Activated naive CD8-positive, alpha-beta T cell (primary cell): ENCODE results near the gene CPLX3.

ENCODE experiments used
- H3K27ac Mint-ChIP-seq: one replicate; pipeline ENCODE4 v1.8.0; 2021; ENCODE audit warnings: mixed read lengths
- H3K27me3 Mint-ChIP-seq: one replicate; pipeline ENCODE4 v1.8.0; 2021; ENCODE audit warnings: mixed read lengths
- H3K36me3 Mint-ChIP-seq: one replicate; pipeline ENCODE4 v1.8.0; 2021; ENCODE audit warnings: mixed read lengths
- H3K4me1 Mint-ChIP-seq: one replicate; pipeline ENCODE4 v1.8.0; 2021; ENCODE audit warnings: low read depth, mixed read lengths
- H3K4me3 Mint-ChIP-seq: one replicate; pipeline ENCODE4 v1.8.0; 2021; ENCODE audit warnings: mild to moderate bottlenecking, mixed read lengths
- H3K9me3 Mint-ChIP-seq: one replicate; pipeline ENCODE4 v1.8.0; 2021; ENCODE audit warnings: low read depth, mixed read lengths

Gene CPLX3

DNA sequence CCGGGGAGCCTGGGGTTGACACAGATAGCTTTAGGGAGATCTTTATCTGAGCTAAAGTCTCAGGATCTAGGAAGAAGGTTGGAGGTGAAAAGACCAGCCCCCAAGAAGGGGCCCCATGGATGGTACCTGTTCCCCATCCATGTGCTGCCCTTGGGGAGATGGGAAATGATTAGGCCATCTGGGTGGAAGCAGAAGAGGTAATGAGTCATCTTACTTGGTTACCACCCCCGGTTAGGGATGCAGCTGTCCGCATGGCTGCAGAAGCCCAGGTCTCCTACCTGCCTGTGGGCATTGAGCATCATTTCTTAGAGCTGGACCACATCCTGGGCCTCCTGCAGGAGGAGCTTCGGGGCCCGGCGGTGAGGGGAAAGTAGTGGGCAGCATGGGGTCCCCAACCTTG is 3.1 kb upstream of the CPLX3 start:
- Mint-ChIP-seq H3K9me3 (no peaks in the 10 kb centered on the region), H3K36me3 (no peaks in the 10 kb centered on the region), H3K4me3 (no peak overlapping the region), H3K27ac (no peak overlapping the region), H3K4me1 (peaks cover 3% of the 10 kb centered on the region), H3K27me3 (peaks cover 8% of the 10 kb centered on the region)

DNA sequence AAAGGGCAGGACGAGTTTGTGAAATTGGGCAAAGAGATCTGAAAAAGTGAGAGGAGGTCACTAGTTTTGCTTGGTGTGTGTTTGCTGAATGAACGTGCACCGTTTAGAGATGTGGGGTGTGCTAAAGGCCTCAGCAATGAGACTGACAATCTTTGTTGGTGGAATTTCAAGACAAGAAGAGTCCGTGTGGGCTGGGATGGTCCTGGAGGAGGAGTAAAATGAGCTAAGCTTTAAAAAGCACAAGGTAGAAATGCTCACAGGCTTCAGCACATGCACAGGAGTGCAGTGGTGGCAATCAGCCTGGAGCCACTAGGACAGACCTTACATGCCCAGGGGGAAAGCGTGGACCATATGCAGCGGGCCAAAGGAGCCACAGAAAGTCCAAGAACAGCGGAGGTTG is 1.5 kb upstream of the CPLX3 start:
- Mint-ChIP-seq H3K27me3 (peaks cover 10% of the 10 kb centered on the region), H3K4me1 (no peaks in the 10 kb centered on the region), H3K9me3 (no peaks in the 10 kb centered on the region), H3K27ac (no peak overlapping the region), H3K4me3 (no peak overlapping the region), H3K36me3 (no peaks in the 10 kb centered on the region)

DNA sequence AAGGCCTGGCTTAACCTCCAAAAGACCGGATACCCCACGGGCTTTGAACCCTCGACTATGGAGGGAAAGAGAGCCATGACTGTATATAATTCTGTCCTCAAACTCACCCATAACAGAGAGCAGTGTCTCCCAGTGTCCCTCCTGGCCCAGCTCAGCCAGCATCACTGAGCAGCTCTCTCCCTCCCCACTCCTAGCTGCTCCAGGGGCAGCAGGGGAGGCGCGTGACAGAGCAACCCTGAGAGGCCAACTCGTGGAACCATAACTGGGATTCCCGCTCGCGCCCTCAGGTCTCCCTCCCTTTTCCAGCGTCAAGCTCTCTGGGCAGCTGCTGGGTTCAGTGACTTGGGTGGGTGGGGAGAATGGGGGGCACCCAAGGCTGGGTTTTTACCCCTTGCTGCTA is 561 bp upstream of the CPLX3 start:
- H3K9me3 Mint-ChIP-seq: no peaks in the 10 kb centered on the region
- no peaks in the 10 kb centered on the region for H3K4me1 Mint-ChIP-seq
- no peak overlapping the region for H3K4me3 Mint-ChIP-seq
- peaks cover 10% of the 10 kb centered on the region for H3K27me3 Mint-ChIP-seq
- H3K27ac Mint-ChIP-seq: no peak overlapping the region
- H3K36me3 Mint-ChIP-seq: no peaks in the 10 kb centered on the region

- no peaks in the 10 kb centered on the region for H3K9me3 Mint-ChIP-seq
- H3K4me1 Mint-ChIP-seq: no peaks in the 10 kb centered on the region
- no peak overlapping the region for H3K4me3 Mint-ChIP-seq
- no peaks in the 10 kb centered on the region for H3K36me3 Mint-ChIP-seq
- no peak overlapping the region for H3K27ac Mint-ChIP-seq
- H3K27me3 Mint-ChIP-seq: peaks cover 10% of the 10 kb centered on the region
Observed at GRCh38 chr15:74826921-74827320, 494 bp downstream of the CPLX3 start.

- no peaks in the 10 kb centered on the region for H3K36me3 Mint-ChIP-seq
- H3K4me1 Mint-ChIP-seq: no peaks in the 10 kb centered on the region
- H3K9me3 Mint-ChIP-seq: no peaks in the 10 kb centered on the region
- no peak overlapping the region for H3K4me3 Mint-ChIP-seq
- H3K27ac Mint-ChIP-seq: no peak overlapping the region
- peaks cover 10% of the 10 kb centered on the region for H3K27me3 Mint-ChIP-seq
Observed at GRCh38 chr15:74827614-74828013, 1.2 kb downstream of the CPLX3 start.

DNA sequence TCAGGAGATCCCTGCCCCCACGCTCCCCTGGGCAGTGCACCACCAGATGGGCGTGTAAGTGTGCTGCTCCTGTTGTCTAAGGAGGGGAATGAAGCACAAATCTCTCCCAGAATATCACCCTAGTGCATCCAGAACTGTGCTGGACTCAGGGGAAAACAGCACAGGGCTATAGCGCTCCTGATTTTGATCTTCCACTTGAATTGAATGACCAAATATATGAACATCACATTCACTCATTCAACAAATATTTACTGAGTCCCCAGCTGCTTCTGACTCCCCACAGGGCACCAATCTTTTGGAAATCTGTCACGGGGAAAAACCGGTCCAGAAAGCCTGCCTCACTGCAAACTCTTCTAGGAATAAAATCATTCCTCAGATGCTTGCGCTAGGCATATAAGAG is 2.4 kb downstream of the CPLX3 start:
- no peaks in the 10 kb centered on the region for H3K9me3 Mint-ChIP-seq
- H3K4me3 Mint-ChIP-seq: no peak overlapping the region
- H3K27me3 Mint-ChIP-seq: peaks cover 10% of the 10 kb centered on the region
- no peaks in the 10 kb centered on the region for H3K36me3 Mint-ChIP-seq
- no peaks in the 10 kb centered on the region for H3K4me1 Mint-ChIP-seq
- no peak overlapping the region for H3K27ac Mint-ChIP-seq

- no peak overlapping the region for H3K4me3 Mint-ChIP-seq
Observed at GRCh38 chr15:74829486-74829885, 3.1 kb downstream of the CPLX3 start.

GRCh38 chr15:74829991-74830390 is 3.6 kb downstream of the CPLX3 start:
- Mint-ChIP-seq H3K36me3 (peaks cover under 1% of the 10 kb centered on the region), H3K9me3 (no peaks in the 10 kb centered on the region), H3K27me3 (peaks cover 10% of the 10 kb centered on the region), H3K4me3 (no peak overlapping the region), H3K27ac (no peak overlapping the region), H3K4me1 (peaks cover 1% of the 10 kb centered on the region)

More at GRCh38 chr15:74829486-74829885, 3.1 kb downstream of the CPLX3 start:
- Mint-ChIP-seq H3K36me3 (no peaks in the 10 kb centered on the region), H3K27me3 (peaks cover 10% of the 10 kb centered on the region), H3K9me3 (no peaks in the 10 kb centered on the region), H3K4me1 (no peaks in the 10 kb centered on the region), H3K27ac (no peak overlapping the region)

DNA sequence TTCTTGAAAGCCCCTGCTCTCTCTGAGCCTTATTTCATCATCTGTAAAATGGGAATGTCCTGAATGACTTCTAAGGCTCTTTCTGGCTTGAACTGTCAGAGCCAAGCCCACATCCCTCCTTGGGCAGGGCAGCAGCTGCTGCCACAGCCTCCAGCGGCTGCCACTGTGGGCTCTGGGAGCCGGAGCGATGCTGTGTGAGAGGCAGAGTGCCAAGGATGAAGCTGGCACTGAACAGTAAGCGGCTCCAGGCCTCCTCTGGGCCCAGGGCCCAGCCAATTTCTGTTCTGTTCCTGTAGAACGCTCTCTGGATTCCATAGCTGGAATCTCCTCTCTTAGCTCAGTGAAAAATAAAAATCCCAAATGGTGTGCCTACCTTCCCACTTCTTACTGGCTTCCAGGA is 4.4 kb downstream of the CPLX3 start:
- Mint-ChIP-seq H3K27me3 (peaks cover 10% of the 10 kb centered on the region), H3K9me3 (no peaks in the 10 kb centered on the region), H3K4me1 (peaks cover 4% of the 10 kb centered on the region), H3K4me3 (no peak overlapping the region), H3K36me3 (peaks cover 3% of the 10 kb centered on the region), H3K27ac (no peak overlapping the region)

DNA sequence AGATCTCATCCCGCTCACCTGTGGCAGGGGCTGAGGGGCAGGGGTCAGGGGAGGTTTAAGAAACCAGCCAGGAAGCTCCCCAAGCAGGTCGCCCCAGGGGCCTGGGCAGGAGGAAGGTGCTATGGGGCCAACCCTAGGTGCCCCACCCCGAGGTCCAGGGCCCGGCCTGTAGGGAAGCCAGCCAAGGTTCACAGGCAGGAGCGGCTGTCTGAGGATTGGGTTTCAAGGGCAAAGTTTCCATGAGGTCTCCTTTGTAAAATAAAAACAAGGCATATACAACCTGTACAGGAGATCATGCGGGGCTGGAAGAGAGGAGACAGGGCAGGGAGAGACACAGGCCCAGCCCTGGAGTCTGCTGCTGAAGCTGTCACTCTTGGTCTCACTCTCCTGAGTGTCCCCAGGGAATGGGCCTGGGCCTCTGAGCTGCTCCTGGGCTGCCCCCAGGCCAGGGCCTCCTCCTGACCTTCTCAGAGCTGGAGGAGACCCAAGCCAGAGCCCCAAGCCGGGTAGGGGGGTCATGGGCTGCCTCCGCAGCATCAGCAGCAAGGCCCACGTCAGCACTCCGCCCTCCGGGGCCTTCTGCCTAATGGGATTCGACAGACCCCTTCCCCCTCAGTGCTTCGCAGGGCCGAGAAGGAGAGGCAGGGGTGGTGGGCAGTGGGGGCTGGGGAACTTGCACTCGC is 5.5 kb downstream of the CPLX3 start:
- H3K36me3 Mint-ChIP-seq: peaks cover 3% of the 10 kb centered on the region
- H3K27ac Mint-ChIP-seq: no peak overlapping the region
- H3K4me1 Mint-ChIP-seq: peaks cover 4% of the 10 kb centered on the region
- peaks cover 10% of the 10 kb centered on the region for H3K27me3 Mint-ChIP-seq
- no peaks in the 10 kb centered on the region for H3K9me3 Mint-ChIP-seq
- no peak overlapping the region for H3K4me3 Mint-ChIP-seq

GRCh38 chr15:74832826-74833225 is 6.4 kb downstream of the CPLX3 start:
- Mint-ChIP-seq H3K4me3 (no peak overlapping the region), H3K9me3 (no peaks in the 10 kb centered on the region), H3K27ac (no peak overlapping the region)

GRCh38 chr15:74833376-74834107 is 7.1 kb downstream of the CPLX3 start:
- no peaks in the 10 kb centered on the region for H3K9me3 Mint-ChIP-seq
- H3K27ac Mint-ChIP-seq: no peak overlapping the region
- H3K4me1 Mint-ChIP-seq: peaks cover 4% of the 10 kb centered on the region
- H3K36me3 Mint-ChIP-seq: peaks cover 3% of the 10 kb centered on the region
- H3K4me3 Mint-ChIP-seq: no peak overlapping the region
- H3K27me3 Mint-ChIP-seq: peaks cover 3% of the 10 kb centered on the region

More at GRCh38 chr15:74832826-74833225, 6.4 kb downstream of the CPLX3 start:
- H3K27me3 Mint-ChIP-seq: peaks cover 6% of the 10 kb centered on the region
- peaks cover 3% of the 10 kb centered on the region for H3K36me3 Mint-ChIP-seq
- H3K4me1 Mint-ChIP-seq: peaks cover 4% of the 10 kb centered on the region

GRCh38 chr15:74835312-74835823 is 8.9 kb downstream of the CPLX3 start:
- Mint-ChIP-seq H3K27ac (no peak overlapping the region), H3K27me3 (no peaks in the 10 kb centered on the region)

DNA sequence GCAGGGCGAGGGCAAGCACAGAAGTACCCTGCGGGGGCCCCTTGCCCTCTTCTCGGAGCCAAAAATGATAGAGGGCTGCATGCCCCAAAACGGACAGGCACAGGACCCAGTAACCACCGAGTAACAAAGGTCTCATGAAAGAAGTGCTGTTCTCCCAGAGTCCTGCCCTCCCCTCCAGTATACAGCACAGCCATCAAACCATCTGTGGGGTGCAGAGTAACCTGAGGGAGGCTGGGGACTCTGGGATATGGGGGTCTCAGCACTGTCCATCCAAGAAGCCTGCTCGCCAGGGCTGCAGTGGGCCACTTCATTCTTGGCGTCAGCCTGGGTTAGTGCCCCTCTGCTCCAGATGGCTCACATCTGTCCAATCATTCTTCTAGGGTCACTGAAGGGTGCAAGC is 10.4 kb downstream of the CPLX3 start:
- Mint-ChIP-seq H3K4me1 (peaks cover 14% of the 10 kb centered on the region), H3K27ac (no peak overlapping the region), H3K27me3 (no peaks in the 10 kb centered on the region), H3K9me3 (no peaks in the 10 kb centered on the region), H3K4me3 (no peak overlapping the region), H3K36me3 (peaks cover 3% of the 10 kb centered on the region)

More at GRCh38 chr15:74835312-74835823, 8.9 kb downstream of the CPLX3 start:
- H3K4me1 Mint-ChIP-seq: peaks cover 4% of the 10 kb centered on the region
- H3K36me3 Mint-ChIP-seq: peaks cover 3% of the 10 kb centered on the region
- no peak overlapping the region for H3K4me3 Mint-ChIP-seq
- no peaks in the 10 kb centered on the region for H3K9me3 Mint-ChIP-seq

DNA sequence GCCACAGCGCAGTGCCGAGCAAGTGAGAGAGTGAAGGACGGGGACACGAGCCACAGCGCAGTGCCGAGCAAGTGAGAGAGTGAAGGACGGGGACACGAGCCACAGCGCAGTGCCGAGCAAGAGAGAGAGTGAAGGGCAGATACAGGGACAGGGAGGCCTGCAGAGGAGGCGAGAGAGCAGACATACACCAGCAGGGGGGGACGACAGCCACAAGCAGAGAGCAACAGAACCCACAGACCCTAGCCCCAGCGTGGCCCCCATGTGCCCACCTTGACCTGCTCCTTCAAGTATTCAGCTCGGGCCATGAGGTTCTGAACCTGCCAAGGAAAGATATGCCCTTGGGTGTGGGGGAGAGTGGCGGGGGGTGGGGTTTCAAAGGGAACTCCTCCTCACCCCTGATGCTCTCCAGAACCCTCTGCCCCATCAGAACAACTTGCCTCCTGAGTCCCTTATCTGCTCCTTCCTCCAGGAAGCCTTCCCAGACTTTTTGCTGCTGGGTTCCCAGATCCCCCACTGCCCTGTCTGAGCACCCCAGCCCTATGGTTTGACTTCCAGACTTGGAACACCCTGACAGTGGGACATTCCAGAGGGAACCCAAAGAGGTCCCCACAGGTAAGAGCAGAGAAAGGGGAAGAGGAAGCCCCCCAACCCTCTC is 11.2 kb downstream of the CPLX3 start:
- Mint-ChIP-seq H3K27ac (no peak overlapping the region), H3K36me3 (peaks cover 3% of the 10 kb centered on the region)

More for the DNA sequence above, 11.2 kb downstream of the CPLX3 start:
- no peaks in the 10 kb centered on the region for H3K9me3 Mint-ChIP-seq
- no peaks in the 10 kb centered on the region for H3K27me3 Mint-ChIP-seq
- no peak overlapping the region for H3K4me3 Mint-ChIP-seq
- peaks cover 21% of the 10 kb centered on the region for H3K4me1 Mint-ChIP-seq
